Testis (tissue), 3 donors: ENCODE data around the gene RNU6-1. TPM values are rescaled to one million over a fixed set of nuclear protein-coding genes. Genes with fewer than 3 reads are reported as not detected.

Experiments used
- DNase-seq: peaks from one replicate; pipeline ENCODE4 v3.0.0-alpha.2; 2019
- H3K27ac ChIP-seq, 2 donors: fragments of 200-600 bp; sonication (generic); one replicate each; pipeline ENCODE4 v1.5.1; 2019
- H3K27me3 ChIP-seq: fragments of 200-600 bp; sonication (generic); one replicate; pipeline ENCODE4 v1.5.1; 2019
- H3K36me3 ChIP-seq: fragments of 200-600 bp; sonication (generic); one replicate; pipeline ENCODE4 v1.5.1; 2017; ENCODE audit warnings: low read depth; ENCODE audit errors: missing control alignments
- H3K4me1 ChIP-seq: fragments of 200-600 bp; sonication (generic); one replicate; pipeline ENCODE4 v1.5.1; 2019
- H3K4me3 ChIP-seq, 2 donors: fragments of 200-600 bp; sonication (generic); one replicate each; pipeline ENCODE4 v1.5.1; 2017 to 2019
- H3K9me3 ChIP-seq: fragments of 200-600 bp; sonication (generic); one replicate; pipeline ENCODE4 v1.5.1; 2017
- POLR2A ChIP-seq: fragments of 450-650 bp; IDR thresholded peaks from one replicate; pipeline ENCODE4 v1.6.1; 2017; ENCODE audit warnings: antibody characterized with exemption, mild to moderate bottlenecking, moderate library complexity
- WGBS, 2 donors: methylation state at CpG; one replicate each; pipeline ENCODE4 v1.1.5; 2018; 5-methylcytosine and 5-hydroxymethylcytosine counted together
- intact Hi-C: fragments of 100-400 bp; cut with DNase I; formaldehyde crosslinking; loops from one replicate; pipeline ENCODE4 v1.15.1; 2023; ENCODE audit warnings: low total_unique reads
- polyA plus RNA-seq: library from polyadenylated mRNA; stranded (reverse); fragments of 350-450 nt; fragmentation: Illumina TruSeq; extraction: RNeasy Lipid Tissue Mini Kit (QIAGEN cat#74804); gene quantifications from one replicate; pipeline ENCODE4 v1.2.3, GENCODE V29; 2014; ENCODE audit warnings: low read depth, low replicate concordance; ENCODE audit not compliant: insufficient read depth
- total RNA-seq, 2 donors: library from RNA; depleted of rRNA; stranded (reverse); fragments of >200 nt; gene quantifications; one replicate each; pipeline ENCODE4 v1.2.3, GENCODE V29; 2016
- TF ChIP-seq, protein P1 (sequence below), 3 experiments: fragments of 450-650 bp in 2 of 3; fragments of 200-600 bp in 1 of 3; sonication (generic) in 1 of 3; IDR thresholded peaks; one replicate each; pipeline ENCODE4 v1.5.1; 2016 to 2019; ENCODE audit warnings: antibody characterized with exemption in 3 of 3, mild to moderate bottlenecking in 2 of 3, moderate library complexity in 1 of 3

RNU6-1 gene
- total and polyA plus RNA-seq, 3 donors from 2014 or later, result not detected

DNA sequence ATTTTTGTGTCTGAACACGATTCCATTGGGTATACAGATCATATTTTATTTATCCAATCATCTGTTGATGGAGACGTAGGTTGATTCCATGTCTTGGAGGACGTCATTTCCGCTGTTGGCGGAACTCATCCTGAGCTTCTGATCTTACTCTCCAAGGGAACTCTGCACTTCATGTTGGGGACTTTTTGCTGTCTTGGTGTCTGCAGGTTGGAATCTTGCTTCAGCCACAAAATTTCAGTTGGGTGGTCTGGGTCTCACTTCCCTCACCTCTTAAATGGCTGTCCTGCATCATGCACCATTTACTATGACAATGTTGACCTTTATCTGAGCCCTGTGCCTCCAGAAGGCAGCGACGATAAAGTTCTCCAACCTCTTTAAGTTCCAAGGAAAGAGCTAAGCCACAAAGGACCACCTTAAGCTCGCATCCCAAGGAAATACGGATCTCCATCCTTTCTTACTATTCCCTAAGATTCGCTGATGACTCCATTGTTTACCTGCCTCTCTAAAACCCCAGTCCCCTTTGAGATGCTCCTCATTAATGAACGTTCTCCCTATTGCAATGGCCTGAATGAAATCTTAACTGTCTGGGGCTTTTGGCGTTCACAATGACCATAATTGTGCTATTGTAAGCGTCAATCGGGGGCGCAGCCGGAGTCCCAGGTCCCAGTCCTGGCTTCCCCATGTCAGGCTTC lies 23.1 kb upstream of the RNU6-1 start:
- H3K9me3 ChIP-seq, result no peaks in the 10 kb centered on the region
- H3K4me3 ChIP-seq, result peak overlapping the region; percentile 53 to 59
- H3K27ac ChIP-seq, result peak overlapping the region; percentile 4 to 77
- peaks cover 4% of the 10 kb centered on the region for H3K4me1 ChIP-seq
- TF ChIP-seq, protein P1, sequence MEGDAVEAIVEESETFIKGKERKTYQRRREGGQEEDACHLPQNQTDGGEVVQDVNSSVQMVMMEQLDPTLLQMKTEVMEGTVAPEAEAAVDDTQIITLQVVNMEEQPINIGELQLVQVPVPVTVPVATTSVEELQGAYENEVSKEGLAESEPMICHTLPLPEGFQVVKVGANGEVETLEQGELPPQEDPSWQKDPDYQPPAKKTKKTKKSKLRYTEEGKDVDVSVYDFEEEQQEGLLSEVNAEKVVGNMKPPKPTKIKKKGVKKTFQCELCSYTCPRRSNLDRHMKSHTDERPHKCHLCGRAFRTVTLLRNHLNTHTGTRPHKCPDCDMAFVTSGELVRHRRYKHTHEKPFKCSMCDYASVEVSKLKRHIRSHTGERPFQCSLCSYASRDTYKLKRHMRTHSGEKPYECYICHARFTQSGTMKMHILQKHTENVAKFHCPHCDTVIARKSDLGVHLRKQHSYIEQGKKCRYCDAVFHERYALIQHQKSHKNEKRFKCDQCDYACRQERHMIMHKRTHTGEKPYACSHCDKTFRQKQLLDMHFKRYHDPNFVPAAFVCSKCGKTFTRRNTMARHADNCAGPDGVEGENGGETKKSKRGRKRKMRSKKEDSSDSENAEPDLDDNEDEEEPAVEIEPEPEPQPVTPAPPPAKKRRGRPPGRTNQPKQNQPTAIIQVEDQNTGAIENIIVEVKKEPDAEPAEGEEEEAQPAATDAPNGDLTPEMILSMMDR (IDR thresholded peaks at IDR 0.05), result no peak
- TF ChIP-seq POLR2A, result no peak
- 33 to 43% methylated on average over 16 of the region's 16 CpGs for WGBS, 2 donors
- H3K27me3 ChIP-seq, result no peaks in the 10 kb centered on the region
- no peak for DNase-seq
- H3K36me3 ChIP-seq, result no peaks in the 10 kb centered on the region
- intact Hi-C loops, result loop anchor here (10.0 kb wide), 1 partner anchor 292 kb away; no protein-coding TSS in a partner anchor

DNA sequence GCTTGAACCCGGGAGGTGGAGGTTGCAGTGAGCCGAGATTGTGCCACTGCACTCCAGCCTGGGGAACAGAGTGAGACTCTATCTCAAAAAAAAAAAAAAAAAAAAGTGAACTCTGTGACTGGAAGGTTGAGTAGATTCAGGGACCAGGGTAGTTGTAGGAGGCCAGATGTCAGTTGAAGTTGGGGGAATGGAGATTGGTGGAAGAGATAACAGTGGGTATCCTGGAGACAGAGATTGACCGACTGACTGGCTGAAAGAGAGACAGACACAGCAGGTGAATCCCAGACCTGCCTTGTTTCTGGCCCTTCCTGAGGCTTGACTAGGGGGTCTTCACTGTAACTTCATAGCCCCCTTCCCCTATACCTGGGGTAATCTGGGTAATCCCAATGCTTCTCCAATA lies 22.1 kb upstream of the RNU6-1 start:
- H3K36me3 ChIP-seq, result no peaks in the 10 kb centered on the region
- H3K4me3 ChIP-seq, result no peak overlapping the region
- no peak for TF ChIP-seq POLR2A
- TF ChIP-seq, protein P1 (IDR thresholded peaks at IDR 0.05), result no peak
- no peak for DNase-seq
- H3K27me3 ChIP-seq, result no peaks in the 10 kb centered on the region
- peaks cover 4% of the 10 kb centered on the region for H3K4me1 ChIP-seq
- no peaks in the 10 kb centered on the region for H3K9me3 ChIP-seq
- intact Hi-C loops, result loop anchor here (10.0 kb wide), 1 partner anchor 293 kb away; no protein-coding TSS in a partner anchor
- H3K27ac ChIP-seq, result no peak overlapping the region
- WGBS, 2 donors, result 88 to 95% methylated on average over 3 of the region's 3 CpGs

DNA sequence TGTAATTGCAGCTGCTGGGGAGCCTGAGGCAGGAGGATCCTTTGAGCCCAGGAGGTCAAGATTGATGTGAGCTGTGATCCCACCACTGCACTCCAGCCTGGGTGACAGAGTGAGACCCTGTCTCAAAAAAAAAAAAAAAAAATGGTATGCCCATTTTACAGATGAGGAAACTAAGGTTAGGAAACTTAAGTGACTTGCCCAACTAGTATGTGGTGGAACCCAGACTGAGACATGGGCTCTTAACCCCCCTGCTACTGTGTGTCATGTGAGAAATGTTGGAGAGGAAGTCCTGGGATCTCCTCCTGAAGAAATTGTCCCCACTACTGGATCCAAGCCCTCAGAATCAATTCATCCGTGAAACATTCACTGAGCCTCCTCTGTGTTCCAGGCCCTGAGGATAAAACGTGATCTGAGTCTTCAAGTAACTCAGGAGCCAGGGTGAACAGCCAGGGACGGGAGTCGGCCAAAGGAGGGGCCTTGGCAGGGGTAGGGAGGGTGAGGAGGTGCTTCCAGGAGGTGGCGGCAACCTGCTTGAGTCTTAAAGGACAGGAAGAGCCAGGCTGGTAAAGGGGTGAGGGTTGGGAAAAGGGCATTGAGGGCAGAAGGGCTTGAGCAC lies 19.6 kb upstream of the RNU6-1 start:
- H3K27me3 ChIP-seq, result no peaks in the 10 kb centered on the region
- 51% methylated on average over 5 of the region's 5 CpGs for WGBS, 2 donors
- H3K4me1 ChIP-seq, result peaks cover 9% of the 10 kb centered on the region
- TF ChIP-seq, protein P1 (IDR thresholded peaks at IDR 0.05), result no peak
- no peak for TF ChIP-seq POLR2A
- H3K9me3 ChIP-seq, result no peaks in the 10 kb centered on the region
- no peak for DNase-seq
- H3K36me3 ChIP-seq, result no peaks in the 10 kb centered on the region
- no peak overlapping the region for H3K4me3 ChIP-seq
- H3K27ac ChIP-seq, result no peak overlapping the region
- intact Hi-C loops, result no loop called here

DNA sequence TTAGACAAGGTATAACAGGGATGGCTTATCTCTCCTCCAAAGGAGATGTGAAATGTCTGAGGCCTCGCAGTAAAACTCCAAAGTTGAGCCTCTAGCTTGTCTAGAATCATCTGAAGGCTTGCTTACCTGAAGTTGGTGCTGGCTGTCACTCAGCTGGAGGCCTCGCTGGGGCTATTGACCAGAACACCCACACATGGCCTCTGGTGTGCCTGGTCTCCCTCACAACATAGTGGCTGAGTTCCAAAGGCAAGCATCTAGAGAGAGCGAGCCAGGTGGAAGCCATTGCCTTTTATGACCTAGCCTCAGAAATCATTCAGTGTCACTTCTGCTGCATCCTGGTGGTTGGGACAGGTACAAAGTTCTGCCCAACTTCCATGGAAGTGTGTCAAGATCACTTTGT lies 17.4 kb upstream of the RNU6-1 start:
- Histone ChIP-seq H3K9me3 (no peaks in the 10 kb centered on the region), H3K27me3 (no peaks in the 10 kb centered on the region), H3K27ac (no peak overlapping the region), H3K36me3 (no peaks in the 10 kb centered on the region), H3K4me3 (no peak overlapping the region), H3K4me1 (peaks cover 5% of the 10 kb centered on the region)
- no peak for DNase-seq
- TF ChIP-seq POLR2A, result no peak
- TF ChIP-seq, protein P1 (IDR thresholded peaks at IDR 0.05), result no peak
- intact Hi-C loops, result no loop called here
- WGBS, 2 donors, result 91 to 94% methylated on average over 3 of the region's 3 CpGs

DNA sequence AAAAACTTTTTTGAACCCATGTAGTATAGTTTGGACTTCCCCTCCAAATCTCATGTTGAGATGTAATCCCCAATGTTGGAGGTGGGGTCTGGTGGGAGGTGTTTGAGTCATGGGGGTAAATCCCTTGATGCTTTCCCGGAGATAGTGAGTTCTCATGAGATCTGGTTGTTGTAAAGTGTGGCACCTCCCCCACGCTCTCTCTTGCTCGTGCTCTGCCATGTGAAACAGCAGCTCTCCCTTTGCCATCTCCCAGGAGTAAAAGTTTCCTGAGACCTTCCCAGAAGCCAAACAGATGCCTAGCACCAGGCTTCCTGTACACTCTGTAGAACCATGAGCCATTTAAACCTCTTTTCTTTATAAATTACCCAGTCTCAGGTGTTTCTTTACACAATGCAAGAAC lies 16.0 kb upstream of the RNU6-1 start:
- Histone ChIP-seq H3K4me3 (no peak overlapping the region), H3K9me3 (no peaks in the 10 kb centered on the region), H3K27ac (no peak overlapping the region), H3K4me1 (peaks cover 5% of the 10 kb centered on the region), H3K36me3 (no peaks in the 10 kb centered on the region), H3K27me3 (no peaks in the 10 kb centered on the region)
- DNase-seq, result no peak
- WGBS, 2 donors, result 61 to 63% methylated on average over 3 of the region's 3 CpGs
- intact Hi-C loops, result no loop called here
- TF ChIP-seq, protein P1 (IDR thresholded peaks at IDR 0.05), result no peak
- no peak for TF ChIP-seq POLR2A
